Right hindlimb (tissue), 1 donor: ENCODE data around the gene SFI1.
"Not testable (repeated sequence)": the region's sequence is repeated elsewhere in the genome, so short reads cannot be mapped to it uniquely, and the experiment has no call there.

Experiments
- DNase-seq: peaks from one replicate; pipeline ENCODE4 v3.0.0-alpha.2; 2018

SFI1 gene

GRCh38 chr22:31637891-31638618 is 141.7 kb downstream of the SFI1 start:
- DNase-seq, result no peak

GRCh38 chr22:31639436-31640039 is 143.2 kb downstream of the SFI1 start:
- no peak for DNase-seq

- no peak for DNase-seq
Measured at GRCh38 chr22:31646186-31647019, 150.1 kb downstream of the SFI1 start.

- DNase-seq, result no peak
Measured at GRCh38 chr22:31647066-31647465, 150.7 kb downstream of the SFI1 start.

GRCh38 chr22:31647523-31648320 is 151.4 kb downstream of the SFI1 start:
- no peak for DNase-seq

GRCh38 chr22:31650391-31650790 is 154.1 kb downstream of the SFI1 start:
- no peak for DNase-seq

GRCh38 chr22:31651664-31652063 is 155.3 kb downstream of the SFI1 start:
- no peak for DNase-seq

GRCh38 chr22:31652088-31652487 is 155.8 kb downstream of the SFI1 start:
- DNase-seq, result no peak

GRCh38 chr22:31652911-31653684 is 156.8 kb downstream of the SFI1 start:
- no peak for DNase-seq

- no peak for DNase-seq
Measured at GRCh38 chr22:31653944-31654343, 157.6 kb downstream of the SFI1 start.

GRCh38 chr22:31654408-31654807 is 158.1 kb downstream of the SFI1 start:
- DNase-seq, result no peak

- no peak for DNase-seq
Measured at GRCh38 chr22:31659246-31659645, 162.9 kb downstream of the SFI1 start.

- DNase-seq, result not testable (repeated sequence)
Measured at GRCh38 chr22:31660860-31661341, 164.6 kb downstream of the SFI1 start.

- DNase-seq, result peak; percentile 97
Measured at GRCh38 chr22:31661851-31662667, 165.7 kb downstream of the SFI1 start, which contains the start of gene PISD. PISD (minus strand) TSS chr22:31662215; CDS start chr22:31662208, 7 bp downstream.

- DNase-seq, result no peak
Measured at GRCh38 chr22:31662668-31663037, 166.3 kb downstream of the SFI1 start.
